Ectodermal cell (in vitro differentiated cells): Measurements from ENCODE around the gene GREB1.

Experiments used
- H3K27ac ChIP-seq: 2 replicates; pipeline ENCODE4 v1.7.0; 2013; ENCODE audit warnings: mild to moderate bottlenecking, low read depth, low read length; ENCODE audit not compliant: insufficient read depth, poor library complexity, severe bottlenecking
- H3K27me3 ChIP-seq: 2 replicates; pipeline ENCODE4 v1.7.0; 2013; ENCODE audit warnings: mild to moderate bottlenecking, low read length; ENCODE audit not compliant: insufficient read depth, control insufficient read depth, poor library complexity, severe bottlenecking
- H3K36me3 ChIP-seq: one replicate; pipeline ENCODE4 v1.7.0; 2013; ENCODE audit warnings: low read length; ENCODE audit not compliant: control insufficient read depth, insufficient read depth
- H3K4me1 ChIP-seq: one replicate; pipeline ENCODE4 v1.7.0; 2013; ENCODE audit warnings: low read length; ENCODE audit not compliant: control insufficient read depth, insufficient read depth
- H3K4me3 ChIP-seq: 2 replicates; pipeline ENCODE4 v1.7.0; 2013; ENCODE audit warnings: low read depth, low read length, control low read depth; ENCODE audit not compliant: insufficient read depth
- H3K9me3 ChIP-seq: 2 replicates; pipeline ENCODE4 v1.7.0; 2013; ENCODE audit warnings: mild to moderate bottlenecking, low read length, moderate library complexity; ENCODE audit not compliant: control insufficient read depth
- WGBS, 2 experiments: methylation state at CpG; one replicate each; pipeline ENCODE4 v1.1.7; 2013; ENCODE audit warnings: missing lambda C conversion rate in 2 of 2; 5-methylcytosine and 5-hydroxymethylcytosine counted together

Gene GREB1

GRCh38 chr2:11539317-11540147 is 5.7 kb downstream of the GREB1 start:
- Histone ChIP-seq H3K4me3 (no peak overlapping the region), H3K27ac (no peak overlapping the region), H3K27me3 (no peaks in the 10 kb centered on the region), H3K4me1 (peaks cover 34% of the 10 kb centered on the region), H3K36me3 (no peaks in the 10 kb centered on the region), H3K9me3 (no peaks in the 10 kb centered on the region)
- 60% methylated on average over 18 of the region's 18 CpGs for WGBS, 2 experiments

DNA sequence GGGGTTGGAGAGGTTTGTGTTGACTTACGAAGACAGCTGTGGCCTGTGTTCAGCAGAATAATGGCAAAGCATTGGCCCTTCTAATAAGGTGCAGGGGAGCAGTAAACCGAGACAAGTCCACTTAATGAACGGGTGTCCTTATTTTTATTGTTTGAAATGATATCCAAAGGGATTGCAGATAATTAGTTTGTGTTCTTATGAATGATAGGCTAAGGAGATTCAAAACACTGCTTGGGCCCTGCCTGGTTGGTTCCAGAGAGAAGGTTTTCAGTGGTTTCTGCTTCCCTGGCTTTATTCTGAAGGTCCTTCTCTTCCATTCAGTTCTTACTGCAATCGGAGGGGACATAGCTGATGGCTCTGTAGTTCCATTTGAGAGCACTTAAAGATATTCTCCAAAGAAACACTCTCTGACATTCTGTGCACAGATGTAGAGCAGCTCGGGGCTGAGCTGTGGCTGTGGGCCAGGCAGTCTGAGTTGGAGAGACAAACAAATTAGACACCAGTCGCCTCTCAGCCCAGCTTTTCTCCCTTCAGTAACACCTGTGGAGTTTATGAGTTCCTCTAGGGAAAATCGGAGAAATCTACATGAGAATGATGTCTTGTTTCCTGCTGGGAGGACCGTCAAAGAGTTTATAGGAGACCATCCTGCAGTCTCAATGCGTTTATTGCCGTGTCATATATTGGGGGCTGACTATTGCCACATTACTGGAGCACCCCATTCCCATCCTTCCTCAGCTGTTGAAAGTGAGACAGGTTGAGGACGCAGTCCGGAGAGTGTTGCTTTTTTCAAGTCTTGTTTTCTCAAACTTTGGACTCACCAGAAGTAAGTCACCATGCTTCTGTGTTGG is 6.5 kb downstream of the GREB1 start:
- H3K36me3 ChIP-seq: no peaks in the 10 kb centered on the region
- no peak overlapping the region for H3K4me3 ChIP-seq
- H3K27ac ChIP-seq: no peak overlapping the region
- no peaks in the 10 kb centered on the region for H3K9me3 ChIP-seq
- peaks cover 34% of the 10 kb centered on the region for H3K4me1 ChIP-seq
- no peaks in the 10 kb centered on the region for H3K27me3 ChIP-seq
- 65 to 72% methylated on average over 12 of the region's 12 CpGs for WGBS, 2 experiments

DNA sequence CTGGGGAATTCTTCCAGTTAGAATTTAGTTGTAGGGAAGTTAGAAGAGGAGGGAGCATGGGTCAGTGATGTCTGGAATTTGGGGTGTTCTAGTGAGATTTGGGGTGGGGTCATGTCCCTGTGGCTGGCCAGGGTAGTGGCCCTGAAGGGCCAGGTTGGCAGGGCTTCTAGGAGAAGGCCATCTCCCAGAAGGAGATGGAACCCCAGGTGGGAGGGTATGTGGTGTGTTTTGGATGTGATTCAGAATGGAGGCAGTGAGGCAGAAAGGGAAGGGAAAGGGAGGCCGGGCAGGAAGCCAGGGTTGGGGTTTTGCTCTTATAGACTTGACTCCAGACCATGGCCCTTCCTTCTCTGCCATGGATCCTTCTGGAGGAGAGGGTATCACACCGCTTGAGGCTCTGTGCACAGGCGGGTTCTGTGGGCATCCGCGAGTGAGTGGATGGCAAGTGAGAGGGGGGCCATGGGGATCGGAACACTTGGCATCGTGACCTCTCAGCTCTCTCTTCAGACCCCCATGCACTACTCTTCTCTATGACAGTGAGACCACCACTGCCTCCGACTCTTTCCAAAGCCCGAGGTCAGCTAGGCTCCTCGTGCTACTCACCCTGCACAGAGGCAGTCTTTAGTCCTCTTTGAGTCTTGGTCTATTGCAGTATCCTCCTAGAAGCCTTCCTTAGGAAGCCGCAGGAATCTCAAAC is 7.3 kb downstream of the GREB1 start:
- WGBS, 2 experiments: 89 to 94% methylated on average over 11 of the region's 11 CpGs

GRCh38 chr2:11541693-11542274 is 7.9 kb downstream of the GREB1 start:
- H3K9me3 ChIP-seq: no peaks in the 10 kb centered on the region
- H3K4me1 ChIP-seq: peaks cover 34% of the 10 kb centered on the region
- no peaks in the 10 kb centered on the region for H3K36me3 ChIP-seq
- no peak overlapping the region for H3K4me3 ChIP-seq
- no peaks in the 10 kb centered on the region for H3K27me3 ChIP-seq
- 79% methylated on average over 8 of the region's 8 CpGs for WGBS, 2 experiments
- H3K27ac ChIP-seq: no peak overlapping the region

More for the DNA sequence above, 7.3 kb downstream of the GREB1 start:
- Histone ChIP-seq H3K27ac (no peak overlapping the region), H3K4me1 (peaks cover 34% of the 10 kb centered on the region), H3K27me3 (no peaks in the 10 kb centered on the region), H3K4me3 (no peak overlapping the region), H3K36me3 (no peaks in the 10 kb centered on the region), H3K9me3 (no peaks in the 10 kb centered on the region)

DNA sequence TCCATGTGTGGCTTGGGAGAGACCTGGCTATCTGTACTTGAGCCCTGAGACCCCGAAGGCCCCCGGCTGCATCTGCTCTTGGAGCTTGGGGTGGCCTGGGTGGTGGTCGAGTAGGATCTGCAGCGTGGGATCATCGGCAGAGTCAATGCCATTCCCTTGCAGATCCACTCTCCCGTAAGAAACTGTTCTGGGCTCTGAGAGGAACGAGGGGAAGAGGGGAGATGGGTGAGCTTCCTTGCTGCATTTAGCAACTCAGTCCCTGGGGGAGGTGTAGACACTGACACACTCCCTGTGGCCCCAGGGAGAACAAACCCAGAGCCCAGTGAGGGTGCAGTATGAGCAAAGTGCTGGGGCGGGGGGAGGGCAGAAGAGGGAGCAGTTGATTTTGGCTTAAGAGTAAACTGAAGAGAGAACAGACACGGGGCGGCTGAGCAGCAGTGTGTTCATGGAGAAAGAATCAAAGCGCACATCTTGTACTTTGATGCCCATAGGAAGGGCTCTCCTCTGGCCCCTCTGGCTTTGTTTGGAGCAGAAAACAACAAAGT is 8.5 kb downstream of the GREB1 start:
- Histone ChIP-seq H3K4me3 (no peak overlapping the region), H3K9me3 (no peaks in the 10 kb centered on the region), H3K27ac (no peak overlapping the region), H3K4me1 (peaks cover 34% of the 10 kb centered on the region), H3K27me3 (no peaks in the 10 kb centered on the region), H3K36me3 (no peaks in the 10 kb centered on the region)
- 62 to 66% methylated on average over 11 of the region's 11 CpGs for WGBS, 2 experiments

DNA sequence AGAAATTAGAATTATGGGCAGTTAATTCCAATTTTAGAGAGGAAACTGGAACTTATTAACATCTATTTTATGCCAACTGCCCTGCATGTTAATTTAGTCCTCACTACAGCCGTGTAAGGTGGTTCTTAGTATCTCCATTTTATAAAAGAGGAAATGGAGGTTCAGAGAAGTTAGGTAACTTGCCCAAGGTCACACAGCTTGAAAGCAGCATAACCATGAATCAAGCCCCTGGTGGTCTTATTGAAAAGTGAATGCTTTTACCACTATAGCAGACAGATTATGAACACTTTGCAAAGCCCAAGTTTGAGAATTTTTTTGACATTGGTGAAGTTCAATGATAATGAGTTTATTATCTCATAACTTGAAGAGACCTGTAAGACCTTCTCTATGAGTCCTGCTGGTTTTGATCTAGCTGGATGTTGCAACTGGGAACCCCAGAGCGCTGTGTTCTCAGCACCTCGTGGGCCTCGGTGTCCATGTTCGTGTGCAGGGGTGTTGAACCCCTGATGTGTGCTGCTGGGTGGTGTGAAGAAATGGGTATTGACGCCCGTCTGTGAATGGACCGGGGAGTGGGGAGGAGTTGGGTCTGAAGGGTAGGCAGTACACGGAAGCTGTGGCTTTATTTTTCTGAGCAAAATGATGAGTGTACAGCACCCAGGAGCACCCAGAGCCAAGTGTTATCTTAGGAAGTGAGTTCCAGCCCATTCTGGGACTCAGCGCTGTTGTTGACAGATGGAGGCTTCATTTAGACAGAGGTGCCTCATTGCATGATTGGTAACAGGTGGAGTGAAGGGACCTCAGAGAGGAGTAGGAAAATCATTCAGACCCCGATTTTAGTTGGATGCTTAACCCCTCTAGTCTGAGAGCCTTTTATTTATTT is 9.7 kb downstream of the GREB1 start:
- H3K36me3 ChIP-seq: no peaks in the 10 kb centered on the region
- H3K4me3 ChIP-seq: no peak overlapping the region
- 93 to 96% methylated on average over 11 of the region's 11 CpGs for WGBS, 2 experiments
- H3K9me3 ChIP-seq: no peaks in the 10 kb centered on the region
- H3K27me3 ChIP-seq: no peaks in the 10 kb centered on the region
- no peak overlapping the region for H3K27ac ChIP-seq
- peaks cover 34% of the 10 kb centered on the region for H3K4me1 ChIP-seq

DNA sequence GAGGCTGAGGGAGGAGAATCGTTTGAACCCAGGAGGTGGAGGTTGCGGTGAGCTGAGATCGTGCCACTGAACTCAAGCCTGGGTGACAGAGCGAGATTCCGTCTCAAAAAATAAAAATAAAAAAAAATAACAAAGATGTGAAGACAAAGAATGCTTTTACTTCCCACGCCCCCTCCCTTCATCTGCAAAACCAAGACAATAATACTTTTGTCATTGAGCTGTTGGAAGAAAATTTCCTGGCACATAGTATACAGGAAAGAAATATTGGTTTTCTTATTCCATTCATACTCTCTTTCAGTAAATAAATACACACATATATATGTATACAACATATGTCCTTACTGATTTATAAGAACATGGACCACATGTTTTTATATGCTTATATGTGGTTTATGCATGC is 12.2 kb downstream of the GREB1 start:
- Histone ChIP-seq H3K36me3 (no peaks in the 10 kb centered on the region), H3K9me3 (no peaks in the 10 kb centered on the region), H3K4me1 (peaks cover 19% of the 10 kb centered on the region), H3K27me3 (no peaks in the 10 kb centered on the region), H3K27ac (no peak overlapping the region), H3K4me3 (no peak overlapping the region)
- 92 to 95% methylated on average over 3 to 6 of the region's 6 CpGs for WGBS, 2 experiments

DNA sequence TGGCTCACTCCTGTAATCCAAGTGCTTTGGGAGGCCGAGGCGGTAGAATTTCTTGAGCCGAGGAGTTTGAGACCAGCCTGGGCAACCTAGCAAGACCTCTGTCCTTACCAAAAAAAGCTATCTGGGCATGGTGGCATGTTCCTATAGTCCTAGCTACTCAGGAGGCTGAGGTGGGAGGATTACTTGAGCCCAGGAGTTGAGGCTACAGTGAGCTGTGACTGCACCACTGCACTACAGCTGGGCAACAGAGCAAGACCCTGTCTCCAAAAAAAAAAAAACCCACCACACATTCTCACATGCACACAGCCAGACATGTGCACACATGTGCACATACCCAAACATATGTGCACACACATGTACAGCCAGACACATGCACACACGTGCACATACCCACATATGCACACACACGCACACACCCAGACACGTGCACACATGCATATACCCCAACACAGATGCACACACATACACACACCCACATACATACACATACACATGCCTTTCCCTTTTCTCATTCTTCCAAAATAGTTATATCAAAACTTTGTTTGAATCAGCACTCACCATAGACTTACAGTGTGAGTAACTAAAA is 14.2 kb downstream of the GREB1 start:
- Histone ChIP-seq H3K27me3 (no peaks in the 10 kb centered on the region), H3K27ac (no peak overlapping the region), H3K9me3 (no peaks in the 10 kb centered on the region), H3K36me3 (no peaks in the 10 kb centered on the region), H3K4me3 (no peak overlapping the region), H3K4me1 (peaks cover under 1% of the 10 kb centered on the region)
- 91 to 98% methylated on average over 6 of the region's 6 CpGs for WGBS, 2 experiments

DNA sequence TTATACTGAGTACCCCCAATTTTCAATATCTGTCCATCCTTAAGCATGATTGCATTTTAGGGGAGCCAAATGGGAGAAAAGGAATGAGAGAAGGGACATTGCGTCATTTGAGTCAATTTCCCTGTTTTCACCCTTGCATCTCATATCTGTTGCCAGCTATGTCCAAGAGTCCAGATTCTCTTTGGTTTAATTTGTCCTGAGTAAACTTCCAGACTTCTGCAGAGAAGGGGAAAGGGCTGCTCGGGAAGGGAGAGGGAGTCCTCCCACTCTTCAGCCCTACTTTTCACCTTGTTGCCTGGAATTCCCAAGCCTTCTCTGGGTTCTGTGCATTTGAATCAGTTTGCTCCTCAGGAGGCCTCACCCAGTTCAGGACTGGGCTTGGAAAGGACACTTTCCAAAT is 16.5 kb downstream of the GREB1 start:
- Histone ChIP-seq H3K36me3 (no peaks in the 10 kb centered on the region), H3K9me3 (no peaks in the 10 kb centered on the region), H3K27me3 (no peaks in the 10 kb centered on the region), H3K4me3 (no peak overlapping the region), H3K4me1 (peaks cover 17% of the 10 kb centered on the region), H3K27ac (no peak overlapping the region)
- 80% methylated on average over 2 of the region's 2 CpGs for WGBS, 2 experiments
